ENCODE measurements around the gene GABBR2.

Gene GABBR2

DNA sequence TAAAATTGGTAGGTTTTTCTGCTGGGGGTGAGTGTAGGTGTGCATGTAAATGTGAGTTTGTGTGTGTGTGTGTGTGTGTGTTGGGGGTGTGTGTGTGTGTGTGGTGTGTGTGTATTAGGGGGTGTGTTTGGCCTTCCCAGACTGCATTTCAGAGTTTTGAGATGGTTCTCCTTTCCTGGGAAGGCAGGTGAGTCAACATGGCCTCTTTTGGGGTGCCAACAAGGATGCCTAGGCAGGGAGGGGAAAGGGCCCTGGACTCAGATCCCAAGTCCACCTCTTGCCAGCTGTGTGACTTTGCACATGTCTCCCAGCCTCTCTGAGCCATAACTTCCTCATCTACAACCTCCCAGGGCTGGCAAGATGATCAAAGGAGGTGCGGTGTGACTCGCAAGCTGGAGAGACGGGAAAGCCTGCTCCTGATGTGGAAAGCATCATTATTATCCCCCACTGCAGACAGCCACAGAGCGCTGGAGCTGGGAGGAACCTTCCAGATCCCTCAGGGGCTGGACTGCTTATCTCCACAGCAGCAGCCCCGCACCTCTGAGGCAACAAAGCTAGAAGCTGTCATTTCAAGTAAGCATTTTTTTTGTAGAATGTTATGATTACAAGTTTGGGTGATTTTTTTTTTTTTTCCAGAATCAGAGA, 389.8 kb downstream of the GABBR2 start:
- H3K9me3 Mint-ChIP-seq, result peaks cover 3% of the 10 kb centered on the region
- no peak overlapping the region for H3K27ac Mint-ChIP-seq
- no peak for DNase-seq
- peaks cover 25% of the 10 kb centered on the region for H3K27me3 Mint-ChIP-seq (ENCODE audit: low read depth, poor library complexity)
- no peaks in the 10 kb centered on the region for H3K36me3 Mint-ChIP-seq (ENCODE audit: low read depth)
- no peaks in the 10 kb centered on the region for H3K4me1 Mint-ChIP-seq
- TF ChIP-seq, protein P1, sequence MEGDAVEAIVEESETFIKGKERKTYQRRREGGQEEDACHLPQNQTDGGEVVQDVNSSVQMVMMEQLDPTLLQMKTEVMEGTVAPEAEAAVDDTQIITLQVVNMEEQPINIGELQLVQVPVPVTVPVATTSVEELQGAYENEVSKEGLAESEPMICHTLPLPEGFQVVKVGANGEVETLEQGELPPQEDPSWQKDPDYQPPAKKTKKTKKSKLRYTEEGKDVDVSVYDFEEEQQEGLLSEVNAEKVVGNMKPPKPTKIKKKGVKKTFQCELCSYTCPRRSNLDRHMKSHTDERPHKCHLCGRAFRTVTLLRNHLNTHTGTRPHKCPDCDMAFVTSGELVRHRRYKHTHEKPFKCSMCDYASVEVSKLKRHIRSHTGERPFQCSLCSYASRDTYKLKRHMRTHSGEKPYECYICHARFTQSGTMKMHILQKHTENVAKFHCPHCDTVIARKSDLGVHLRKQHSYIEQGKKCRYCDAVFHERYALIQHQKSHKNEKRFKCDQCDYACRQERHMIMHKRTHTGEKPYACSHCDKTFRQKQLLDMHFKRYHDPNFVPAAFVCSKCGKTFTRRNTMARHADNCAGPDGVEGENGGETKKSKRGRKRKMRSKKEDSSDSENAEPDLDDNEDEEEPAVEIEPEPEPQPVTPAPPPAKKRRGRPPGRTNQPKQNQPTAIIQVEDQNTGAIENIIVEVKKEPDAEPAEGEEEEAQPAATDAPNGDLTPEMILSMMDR (IDR thresholded peaks at IDR 0.05), result no peak
- no peak overlapping the region for H3K4me3 Mint-ChIP-seq

- no peaks in the 10 kb centered on the region for H3K4me1 Mint-ChIP-seq
- peaks cover 21% of the 10 kb centered on the region for H3K27me3 Mint-ChIP-seq (ENCODE audit: low read depth, poor library complexity)
- H3K27ac Mint-ChIP-seq, result no peak overlapping the region
- no peaks in the 10 kb centered on the region for H3K36me3 Mint-ChIP-seq (ENCODE audit: low read depth)
- peaks cover 3% of the 10 kb centered on the region for H3K9me3 Mint-ChIP-seq
- DNase-seq, result no peak
- no peak overlapping the region for H3K4me3 Mint-ChIP-seq
- TF ChIP-seq, protein P1 (IDR thresholded peaks at IDR 0.05), result no peak
These were observed 390.5 kb downstream of the GABBR2 start for GRCh38 chr9:98318041-98318790.

DNA sequence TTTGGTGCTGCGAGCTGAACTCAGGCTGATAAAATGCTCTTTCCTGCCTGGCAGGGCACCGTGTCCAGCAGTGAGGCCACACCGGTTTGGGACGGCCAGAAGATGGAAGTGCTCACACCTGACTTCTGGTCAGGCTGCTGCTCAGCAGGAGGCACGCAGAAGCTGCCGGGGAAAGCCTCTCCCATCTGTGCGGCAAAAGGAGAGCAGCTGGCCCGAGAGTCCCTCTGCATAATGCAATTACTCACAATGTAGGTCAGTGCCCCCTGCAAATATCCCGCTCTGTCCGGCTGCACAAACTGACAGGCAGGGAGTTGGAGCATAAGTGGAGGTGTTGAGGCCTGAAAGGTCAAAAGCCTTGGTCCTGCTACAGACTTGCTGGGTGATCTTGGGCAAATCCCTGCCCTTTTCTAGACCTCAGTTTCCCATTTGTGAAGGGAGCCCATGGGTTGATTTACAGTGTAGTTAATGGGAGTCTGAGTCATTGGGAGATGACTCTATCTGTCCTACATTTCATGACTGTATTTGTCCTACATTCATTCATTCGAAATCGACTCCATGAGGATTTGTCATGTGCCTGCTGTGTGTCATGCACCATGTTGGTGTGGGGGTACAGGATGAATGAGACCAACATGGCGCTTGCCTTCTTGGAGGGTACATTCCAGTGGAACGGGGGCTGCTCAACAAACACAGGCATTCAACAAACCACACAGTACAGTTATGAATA, 391.4 kb downstream of the GABBR2 start:
- Mint-ChIP-seq H3K27me3 (ENCODE audit: low read depth, poor library complexity) (peaks cover 21% of the 10 kb centered on the region), H3K36me3 (ENCODE audit: low read depth) (no peaks in the 10 kb centered on the region), H3K27ac (no peak overlapping the region), H3K4me1 (no peaks in the 10 kb centered on the region), H3K9me3 (peaks cover 3% of the 10 kb centered on the region), H3K4me3 (no peak overlapping the region)
- no peak for DNase-seq
- TF ChIP-seq, protein P1 (IDR thresholded peaks at IDR 0.05), result no peak

GRCh38 chr9:98316445-98317133, 392.1 kb downstream of the GABBR2 start:
- peaks cover 3% of the 10 kb centered on the region for H3K9me3 Mint-ChIP-seq
- H3K36me3 Mint-ChIP-seq (ENCODE audit: low read depth), result no peaks in the 10 kb centered on the region
- H3K4me3 Mint-ChIP-seq, result no peak overlapping the region
- no peaks in the 10 kb centered on the region for H3K4me1 Mint-ChIP-seq
- TF ChIP-seq, protein P1 (IDR thresholded peaks at IDR 0.05), result no peak
- H3K27ac Mint-ChIP-seq, result no peak overlapping the region
- no peak for DNase-seq
- peaks cover 21% of the 10 kb centered on the region for H3K27me3 Mint-ChIP-seq (ENCODE audit: low read depth, poor library complexity)

DNA sequence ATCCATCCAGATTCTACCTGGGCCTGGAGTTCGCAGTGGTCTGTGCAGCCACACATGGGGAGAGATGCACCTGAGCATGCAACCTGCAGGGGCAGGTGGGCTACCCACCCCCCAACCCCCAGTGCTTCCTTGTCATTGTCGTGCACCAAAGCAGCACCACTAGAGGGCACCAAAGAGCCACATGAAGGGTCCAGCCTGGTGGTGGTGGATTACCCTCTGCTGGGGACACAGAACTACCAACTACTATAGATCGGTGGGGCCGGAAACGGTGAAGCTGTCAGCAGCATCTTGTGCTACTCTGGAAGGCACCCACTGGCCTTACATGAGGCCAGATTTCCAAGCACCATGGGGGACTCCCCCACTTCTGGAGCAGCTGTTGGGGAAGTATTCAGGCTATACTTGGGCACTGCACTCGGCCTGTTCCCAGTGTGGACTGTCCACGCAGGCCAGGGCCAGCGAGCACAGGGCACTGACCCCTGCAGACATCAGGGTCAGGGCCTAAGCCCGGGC, 393.1 kb downstream of the GABBR2 start:
- H3K27ac Mint-ChIP-seq, result no peak overlapping the region
- peak; percentile 94 for DNase-seq

More for the DNA sequence above, 393.1 kb downstream of the GABBR2 start:
- Mint-ChIP-seq H3K27me3 (ENCODE audit: low read depth, poor library complexity) (peaks cover 26% of the 10 kb centered on the region), H3K9me3 (peaks cover 3% of the 10 kb centered on the region), H3K4me1 (no peaks in the 10 kb centered on the region), H3K4me3 (no peak overlapping the region), H3K36me3 (ENCODE audit: low read depth) (no peaks in the 10 kb centered on the region)
- TF ChIP-seq, protein P1 (IDR thresholded peaks at IDR 0.05), result peak; percentile 92

Data from nephron progenitor cell (in vitro differentiated cells).